ENCODE data around the gene TNFRSF14.

Gene TNFRSF14

DNA sequence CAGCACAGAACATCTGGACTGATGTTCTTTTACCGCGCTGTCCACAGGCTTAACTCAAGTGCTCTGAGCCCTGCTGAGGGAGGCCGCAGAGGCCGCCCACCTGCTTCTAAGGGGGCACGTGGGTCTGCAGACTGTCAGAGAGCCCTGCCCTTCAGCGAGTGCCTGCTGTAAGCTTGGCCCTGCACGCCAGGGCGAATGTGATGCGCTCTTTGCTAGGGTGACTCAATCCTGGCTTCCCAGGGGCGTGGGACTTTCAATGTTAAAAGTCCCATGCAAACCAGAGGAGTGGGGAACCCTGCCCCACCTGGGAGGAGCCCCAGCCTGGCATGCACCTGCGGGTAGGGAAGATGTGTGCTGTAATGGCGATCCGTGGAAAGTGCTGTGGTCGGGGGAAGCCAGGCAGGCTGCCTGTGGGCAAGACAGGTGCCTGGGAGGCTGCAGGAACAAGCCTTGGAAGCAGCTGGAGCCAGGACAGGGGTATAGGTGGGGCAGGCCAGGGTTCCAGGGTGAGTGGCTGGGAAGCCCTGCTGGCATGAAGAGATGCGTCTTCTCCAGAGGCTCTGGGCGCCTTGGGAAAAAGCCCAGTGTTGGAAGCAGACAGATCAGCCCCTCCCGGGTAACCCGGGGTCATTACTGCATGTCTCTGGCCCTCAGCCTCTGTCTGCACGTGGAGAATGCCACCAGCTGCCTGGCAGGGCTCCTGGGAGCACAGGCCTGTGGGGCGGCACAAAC, 29.2 kb upstream of the TNFRSF14 start:
- Mint-ChIP-seq H3K4me3 (peak overlapping the region; percentile 92), H3K27me3 (peaks cover 14% of the 10 kb centered on the region), H3K36me3 (ENCODE audit: insufficient read depth) (peaks cover 3% of the 10 kb centered on the region), H3K4me1 (peaks cover 42% of the 10 kb centered on the region), H3K27ac (ENCODE audit: low read depth) (peak overlapping the region; percentile 89), H3K9me3 (no peaks in the 10 kb centered on the region)
- ATAC-seq (replicated peaks; ENCODE audit: extremely low read depth, poor library complexity, severe bottlenecking) (peak; percentile 1), DNase-seq (ENCODE audit: low spot score in 2 of 2) (peak in 1 of 2 donors; percentile 17)

DNA sequence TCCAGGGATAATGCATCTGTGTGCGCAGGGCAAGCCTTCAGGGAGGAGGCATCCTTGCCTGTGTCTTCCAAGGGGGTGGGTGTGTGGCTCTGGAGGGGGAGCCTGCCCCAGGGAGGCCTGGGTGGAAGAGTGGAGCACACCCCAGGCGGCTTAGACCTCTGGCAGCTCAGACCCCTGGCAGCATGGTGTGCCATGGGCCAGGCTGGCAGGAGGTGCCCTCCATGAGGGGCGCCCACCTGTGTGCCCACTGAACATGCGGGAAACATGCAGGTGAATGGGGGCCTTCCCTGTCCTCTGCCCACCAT, 28.7 kb upstream of the TNFRSF14 start:
- peaks cover 39% of the 10 kb centered on the region for H3K4me1 Mint-ChIP-seq
- H3K9me3 Mint-ChIP-seq, result no peaks in the 10 kb centered on the region
- ATAC-seq (replicated peaks; ENCODE audit: extremely low read depth, poor library complexity, severe bottlenecking) (no peak), DNase-seq (ENCODE audit: low spot score in 2 of 2) (no peak)
- H3K4me3 Mint-ChIP-seq, result peak overlapping the region; percentile 92
- H3K27me3 Mint-ChIP-seq, result peaks cover 14% of the 10 kb centered on the region
- no peak overlapping the region for H3K27ac Mint-ChIP-seq (ENCODE audit: low read depth)
- H3K36me3 Mint-ChIP-seq (ENCODE audit: insufficient read depth), result peaks cover 3% of the 10 kb centered on the region

DNA sequence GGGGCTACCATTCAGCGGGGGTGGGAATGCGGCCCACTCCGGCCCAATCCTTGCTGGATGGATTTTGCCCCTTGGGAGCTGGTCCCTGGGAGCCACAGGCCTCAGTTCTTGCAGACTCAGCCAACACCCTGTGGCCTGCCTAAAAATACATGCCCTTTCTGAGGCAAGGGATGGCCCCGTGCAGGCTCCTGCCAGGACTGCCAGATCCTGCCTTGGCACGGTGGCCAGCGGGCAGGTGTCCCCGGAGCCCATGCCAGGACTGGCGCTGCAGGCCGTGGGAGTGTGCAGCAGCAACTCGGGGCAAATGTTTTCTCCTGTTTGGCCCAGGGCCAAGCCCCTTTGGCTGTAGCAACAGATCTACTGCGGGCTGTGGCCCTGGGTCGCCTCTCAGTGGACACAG, 28.2 kb upstream of the TNFRSF14 start:
- H3K27ac Mint-ChIP-seq (ENCODE audit: low read depth), result no peak overlapping the region
- H3K4me1 Mint-ChIP-seq, result peaks cover 34% of the 10 kb centered on the region
- no peak for DNase-seq (ENCODE audit: low spot score in 2 of 2)
- H3K9me3 Mint-ChIP-seq, result no peaks in the 10 kb centered on the region
- ATAC-seq (replicated peaks; ENCODE audit: extremely low read depth, poor library complexity, severe bottlenecking), result no peak
- peaks cover 3% of the 10 kb centered on the region for H3K36me3 Mint-ChIP-seq (ENCODE audit: insufficient read depth)
- no peak overlapping the region for H3K4me3 Mint-ChIP-seq
- H3K27me3 Mint-ChIP-seq, result peaks cover 17% of the 10 kb centered on the region

DNA sequence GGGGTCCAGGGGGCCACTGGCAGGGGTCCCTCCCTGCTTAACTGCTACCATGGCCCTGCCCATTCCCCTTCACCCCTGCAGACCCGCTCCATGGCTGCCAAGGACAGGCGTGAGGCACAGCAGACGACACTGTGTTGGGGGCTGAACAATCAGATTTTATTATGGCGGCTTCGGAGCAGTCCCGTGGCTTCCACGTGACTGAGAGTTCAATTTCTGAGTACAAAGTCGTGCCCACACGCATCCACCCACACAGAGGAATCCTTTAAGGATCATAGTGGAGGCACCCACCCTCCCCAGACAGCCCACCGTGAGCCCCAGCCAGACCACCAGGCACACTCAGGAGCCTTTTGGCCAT, 27.6 kb upstream of the TNFRSF14 start:
- H3K27me3 Mint-ChIP-seq, result peaks cover 22% of the 10 kb centered on the region
- DNase-seq (ENCODE audit: low spot score in 2 of 2), result no peak
- ATAC-seq (replicated peaks; ENCODE audit: extremely low read depth, poor library complexity, severe bottlenecking), result no peak
- H3K9me3 Mint-ChIP-seq, result no peaks in the 10 kb centered on the region
- H3K4me3 Mint-ChIP-seq, result peak overlapping the region; percentile 72
- peaks cover 3% of the 10 kb centered on the region for H3K36me3 Mint-ChIP-seq (ENCODE audit: insufficient read depth)
- H3K27ac Mint-ChIP-seq (ENCODE audit: low read depth), result no peak overlapping the region
- H3K4me1 Mint-ChIP-seq, result peaks cover 29% of the 10 kb centered on the region

DNA sequence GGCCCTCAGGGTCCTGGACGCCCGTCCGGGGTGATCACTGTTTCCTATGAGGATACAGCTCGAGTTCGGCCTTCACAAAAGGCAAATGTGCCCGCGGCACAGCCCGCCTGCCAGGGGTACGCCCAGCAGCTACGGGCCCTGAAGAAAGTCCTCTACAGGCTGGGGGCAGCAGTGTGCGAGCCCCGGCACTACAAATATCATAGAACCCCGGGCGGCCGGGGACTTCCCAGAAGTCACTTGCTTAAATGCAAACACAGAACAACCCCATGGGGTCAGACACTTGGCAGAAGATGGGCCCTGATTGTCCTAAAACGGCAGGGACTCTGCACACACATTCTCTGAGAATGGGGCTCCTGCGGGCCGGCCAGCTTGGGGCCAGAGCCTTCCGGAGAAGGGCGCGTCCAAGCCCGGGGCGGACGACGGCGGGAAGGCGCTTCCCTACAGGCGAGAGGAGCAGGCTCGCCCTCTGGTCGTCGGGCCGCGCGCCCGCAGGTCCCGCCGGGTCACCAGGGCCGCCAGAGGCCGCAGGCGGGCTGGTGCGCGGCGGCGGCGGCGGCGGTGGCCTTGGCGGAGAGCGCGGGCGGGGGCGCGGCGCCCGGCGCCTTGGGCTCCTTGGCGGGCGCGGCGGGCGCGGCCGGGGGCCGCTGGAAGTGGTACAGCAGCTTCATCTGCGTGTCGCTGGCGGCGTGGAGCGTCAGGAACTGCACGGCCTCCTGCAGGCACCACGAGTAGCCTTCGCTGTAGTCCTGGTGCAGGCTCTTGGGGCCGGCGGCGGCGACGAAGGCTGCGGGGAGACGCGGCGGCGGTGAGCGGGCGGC, 27.0 kb upstream of the TNFRSF14 start:
- peaks cover 24% of the 10 kb centered on the region for H3K27me3 Mint-ChIP-seq
- H3K4me1 Mint-ChIP-seq, result peaks cover 23% of the 10 kb centered on the region
- H3K9me3 Mint-ChIP-seq, result no peaks in the 10 kb centered on the region
- no peak overlapping the region for H3K27ac Mint-ChIP-seq (ENCODE audit: low read depth)
- peaks cover 3% of the 10 kb centered on the region for H3K36me3 Mint-ChIP-seq (ENCODE audit: insufficient read depth)
- H3K4me3 Mint-ChIP-seq, result peak overlapping the region; percentile 72
- ATAC-seq (replicated peaks; ENCODE audit: extremely low read depth, poor library complexity, severe bottlenecking) (no peak), DNase-seq (ENCODE audit: low spot score in 2 of 2) (peak in 1 of 2 donors; percentile 23)

DNA sequence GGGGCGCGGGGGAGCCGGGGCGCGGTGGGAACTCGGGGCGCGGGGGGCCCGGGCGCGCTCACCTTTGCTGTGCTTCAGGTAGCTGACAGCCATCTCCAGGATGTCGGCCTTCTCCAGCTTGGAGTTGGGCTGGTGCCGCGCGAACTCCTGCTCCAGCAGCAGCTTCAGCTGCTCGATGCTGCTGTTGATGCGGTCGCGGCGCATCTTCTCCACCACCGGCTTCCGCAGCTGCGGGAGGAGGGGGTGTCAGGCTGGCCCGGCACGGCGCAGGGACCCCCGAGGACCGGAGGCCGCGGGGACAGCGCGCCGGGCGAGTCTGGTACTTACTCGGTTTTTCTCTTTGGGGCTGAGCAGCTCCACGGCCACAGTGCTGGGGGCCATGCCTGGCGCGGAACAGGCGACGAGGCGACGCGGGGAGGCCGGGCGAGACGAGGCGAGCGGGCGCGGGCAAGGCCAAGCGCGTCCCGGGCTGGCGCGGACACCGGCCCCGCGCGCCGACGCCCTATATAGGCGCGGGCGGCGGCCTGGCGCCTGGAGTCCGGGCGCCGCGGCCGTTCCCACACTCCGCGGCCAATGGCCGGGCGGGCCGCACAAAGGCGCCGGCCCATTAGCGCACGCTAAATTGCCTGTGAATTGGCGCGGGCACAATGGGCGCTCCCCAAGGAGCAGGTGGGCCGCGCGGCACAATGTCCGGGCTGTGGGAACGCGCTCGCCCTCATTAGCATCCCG, 26.2 kb upstream of the TNFRSF14 start, which contains the start of gene HES5:
HES5 (minus strand) TSS at position 480 of the 729 bp plus-strand sequence; CDS start at position 381, 99 bp downstream.
- no peaks in the 10 kb centered on the region for H3K9me3 Mint-ChIP-seq
- H3K4me1 Mint-ChIP-seq, result peaks cover 15% of the 10 kb centered on the region
- no peak within 1 kb of the TSS for H3K27ac Mint-ChIP-seq (ENCODE audit: low read depth)
- peak within 1 kb of the TSS; percentile 72 for H3K4me3 Mint-ChIP-seq
- H3K36me3 Mint-ChIP-seq (ENCODE audit: insufficient read depth), result peaks cover 3% of the 10 kb centered on the region
- H3K27me3 Mint-ChIP-seq, result peaks cover 24% of the 10 kb centered on the region
- DNase-seq (ENCODE audit: low spot score in 2 of 2), result no peak
- ATAC-seq (replicated peaks; ENCODE audit: extremely low read depth, poor library complexity, severe bottlenecking), result no peak

DNA sequence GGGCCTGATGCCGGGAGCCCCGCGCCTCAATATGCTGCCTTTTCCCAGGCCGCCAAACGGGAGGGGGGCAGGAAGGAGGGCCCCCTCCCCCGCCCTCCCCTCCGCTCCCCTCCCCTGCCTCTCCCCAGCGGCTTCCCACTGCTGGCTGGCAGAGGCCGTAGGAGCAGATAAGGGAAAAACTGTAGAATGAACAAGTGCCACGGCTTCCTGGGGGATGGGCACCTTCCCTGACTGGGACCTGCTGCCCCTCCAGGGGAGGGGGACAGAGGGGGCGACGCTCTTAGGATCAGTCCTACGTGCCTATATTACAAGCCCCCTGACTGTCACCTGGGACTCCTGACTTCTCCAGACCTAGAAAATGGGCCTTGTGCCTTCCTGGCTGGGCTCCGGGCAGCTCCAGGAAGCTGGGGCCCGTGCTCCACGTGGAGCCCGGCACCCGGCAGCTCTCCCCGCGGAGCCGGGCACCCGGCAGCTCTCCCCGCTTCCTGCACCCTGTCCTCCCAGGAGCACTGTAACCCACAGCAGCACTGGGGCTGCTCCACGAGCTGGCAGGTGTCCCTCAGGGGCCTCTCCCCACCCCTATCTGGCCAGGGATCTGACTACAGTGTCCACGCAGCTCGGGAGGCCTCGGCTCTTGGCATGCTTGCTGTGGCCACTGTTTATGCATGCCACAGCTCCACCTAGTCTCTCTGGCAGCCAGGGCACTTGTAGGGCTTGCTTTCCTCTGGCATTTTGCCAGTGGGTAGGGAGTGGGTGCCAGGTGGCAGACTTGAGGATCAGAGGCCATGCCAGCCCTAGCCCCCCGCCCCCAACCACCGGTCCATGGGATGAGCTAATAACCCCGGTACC, 25.4 kb upstream of the TNFRSF14 start:
- DNase-seq (ENCODE audit: low spot score in 2 of 2) (no peak), ATAC-seq (replicated peaks; ENCODE audit: extremely low read depth, poor library complexity, severe bottlenecking) (no peak)
- Mint-ChIP-seq H3K4me1 (peaks cover 10% of the 10 kb centered on the region), H3K9me3 (no peaks in the 10 kb centered on the region), H3K27ac (ENCODE audit: low read depth) (no peak overlapping the region), H3K4me3 (peak overlapping the region; percentile 51), H3K27me3 (peaks cover 25% of the 10 kb centered on the region), H3K36me3 (ENCODE audit: insufficient read depth) (peaks cover 3% of the 10 kb centered on the region)

DNA sequence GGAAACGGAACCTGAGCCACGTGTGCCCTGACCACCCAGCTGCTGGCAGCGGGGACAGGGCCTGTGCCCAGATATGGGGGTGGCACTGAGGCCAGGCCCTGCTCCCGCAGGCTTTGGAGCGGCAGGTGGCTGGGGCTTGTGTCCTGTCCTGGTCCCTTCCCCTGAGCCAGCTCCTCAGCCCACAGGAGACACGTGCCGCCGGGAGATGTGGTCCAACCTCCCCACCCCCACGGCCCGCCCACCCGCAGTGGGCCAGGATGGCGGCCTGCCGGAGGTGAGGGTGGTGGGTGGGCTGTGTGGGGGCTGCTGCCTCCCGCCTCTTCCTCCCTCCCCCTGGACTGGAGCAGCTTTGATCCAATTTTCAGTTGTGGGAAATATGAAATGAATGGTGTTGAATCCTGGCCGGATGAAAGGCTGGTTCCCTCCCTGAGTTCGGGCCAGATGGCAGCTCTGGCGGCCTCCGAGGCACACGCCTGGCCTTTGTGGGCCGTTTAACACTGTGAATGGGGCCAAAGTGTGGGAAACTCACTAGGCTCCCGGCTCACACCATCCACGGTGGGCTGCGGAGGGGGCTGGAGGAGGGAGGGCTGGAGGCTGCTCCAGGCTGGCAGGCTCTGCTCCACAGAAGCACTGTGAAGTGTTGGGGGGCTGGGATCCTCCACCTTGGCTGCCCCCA, 23.5 kb upstream of the TNFRSF14 start:
- H3K4me1 Mint-ChIP-seq, result peaks cover 4% of the 10 kb centered on the region
- no peak overlapping the region for H3K4me3 Mint-ChIP-seq
- peaks cover 3% of the 10 kb centered on the region for H3K36me3 Mint-ChIP-seq (ENCODE audit: insufficient read depth)
- no peak overlapping the region for H3K27ac Mint-ChIP-seq (ENCODE audit: low read depth)
- H3K27me3 Mint-ChIP-seq, result peaks cover 35% of the 10 kb centered on the region
- no peaks in the 10 kb centered on the region for H3K9me3 Mint-ChIP-seq
- ATAC-seq (replicated peaks; ENCODE audit: extremely low read depth, poor library complexity, severe bottlenecking) (no peak), DNase-seq (ENCODE audit: low spot score in 2 of 2) (no peak)

DNA sequence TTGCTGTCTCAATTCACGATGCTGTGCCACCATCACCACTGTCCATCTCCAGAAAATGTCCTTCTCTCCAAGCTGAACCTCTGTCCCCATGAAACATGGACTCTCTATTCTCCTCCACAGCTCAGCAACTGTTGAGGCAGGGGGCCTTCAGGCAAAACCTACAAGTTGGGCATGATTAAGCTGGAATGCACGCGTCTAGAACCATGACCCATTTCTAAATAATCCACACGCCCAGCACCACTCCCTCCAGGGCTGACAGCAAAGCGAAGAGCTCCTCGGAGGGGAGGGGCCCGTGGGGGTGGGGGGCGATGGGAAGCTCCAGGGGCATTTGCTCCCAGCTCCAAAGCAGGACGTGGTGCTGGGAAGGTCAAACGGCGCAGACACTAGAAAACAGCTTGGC, 22.8 kb upstream of the TNFRSF14 start:
- no peak for ATAC-seq (replicated peaks; ENCODE audit: extremely low read depth, poor library complexity, severe bottlenecking)
- Mint-ChIP-seq H3K27me3 (peaks cover 35% of the 10 kb centered on the region), H3K27ac (ENCODE audit: low read depth) (no peak overlapping the region), H3K4me1 (peaks cover 4% of the 10 kb centered on the region), H3K4me3 (no peak overlapping the region), H3K36me3 (ENCODE audit: insufficient read depth) (peaks cover 3% of the 10 kb centered on the region), H3K9me3 (no peaks in the 10 kb centered on the region)
- DNase-seq (ENCODE audit: low spot score in 2 of 2), result no peak

DNA sequence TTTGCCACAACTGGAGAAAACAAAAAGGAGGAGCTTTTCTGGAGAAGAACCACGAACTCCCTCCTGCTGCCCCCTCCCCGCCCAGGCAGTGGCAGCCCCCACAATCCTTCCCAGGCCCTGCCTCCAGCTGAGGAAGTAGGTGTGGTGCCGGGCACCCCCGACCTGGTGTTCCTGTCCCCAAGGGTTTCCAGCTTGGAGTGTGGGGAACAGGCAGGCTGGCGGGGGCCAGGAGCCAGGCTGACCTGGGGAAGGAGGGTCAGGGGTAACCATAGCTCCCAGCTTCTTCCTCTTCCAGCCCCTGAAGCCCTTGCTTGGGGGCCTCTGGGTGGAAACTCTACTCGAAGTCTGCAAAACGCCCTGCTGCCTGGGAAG, 21.9 kb upstream of the TNFRSF14 start:
- peaks cover 4% of the 10 kb centered on the region for H3K4me1 Mint-ChIP-seq
- no peak overlapping the region for H3K4me3 Mint-ChIP-seq
- ATAC-seq (replicated peaks; ENCODE audit: extremely low read depth, poor library complexity, severe bottlenecking) (no peak), DNase-seq (ENCODE audit: low spot score in 2 of 2) (no peak)
- no peak overlapping the region for H3K27ac Mint-ChIP-seq (ENCODE audit: low read depth)
- no peaks in the 10 kb centered on the region for H3K9me3 Mint-ChIP-seq
- H3K36me3 Mint-ChIP-seq (ENCODE audit: insufficient read depth), result peaks cover 2% of the 10 kb centered on the region
- H3K27me3 Mint-ChIP-seq, result peaks cover 35% of the 10 kb centered on the region

DNA sequence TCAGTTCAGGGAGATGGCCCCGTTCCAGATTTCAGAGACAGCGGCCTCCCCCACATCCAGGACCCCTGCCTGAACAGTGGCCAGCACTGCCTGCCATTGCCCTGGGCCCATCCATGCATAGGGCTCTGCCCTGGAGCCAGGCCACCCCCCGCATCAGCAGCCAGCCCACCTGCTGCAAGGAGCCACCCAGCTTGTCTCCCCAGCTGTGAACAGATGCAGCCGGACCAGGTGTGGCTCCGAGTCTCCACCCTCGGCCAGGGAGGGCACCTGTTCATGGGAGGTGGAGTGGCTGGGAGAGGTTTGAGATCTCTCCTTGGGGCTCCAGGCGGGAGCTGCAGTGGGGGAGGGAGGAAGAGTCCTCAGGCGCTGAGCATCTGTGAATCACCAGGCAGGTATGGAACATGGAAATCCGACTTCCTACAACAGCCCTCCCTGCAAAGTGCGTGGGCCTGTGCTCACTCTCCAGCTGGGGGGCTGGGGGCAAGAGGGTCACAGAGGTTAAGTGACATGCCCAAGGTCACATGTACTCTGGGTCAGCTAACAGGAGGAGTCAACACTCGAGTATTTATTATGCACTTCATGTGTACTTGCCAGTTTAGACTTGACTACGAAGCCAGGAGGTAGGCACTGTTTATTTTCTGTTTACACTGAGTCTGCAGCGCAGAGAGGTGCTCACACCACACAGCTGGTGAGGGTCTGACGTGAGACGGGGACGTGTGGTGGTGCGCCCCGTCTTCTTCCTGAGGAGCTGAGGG, 21.3 kb upstream of the TNFRSF14 start:
- H3K4me1 Mint-ChIP-seq, result peaks cover 4% of the 10 kb centered on the region
- H3K27ac Mint-ChIP-seq (ENCODE audit: low read depth), result no peak overlapping the region
- no peak overlapping the region for H3K4me3 Mint-ChIP-seq
- no peaks in the 10 kb centered on the region for H3K36me3 Mint-ChIP-seq (ENCODE audit: insufficient read depth)
- no peaks in the 10 kb centered on the region for H3K9me3 Mint-ChIP-seq
- no peak for DNase-seq (ENCODE audit: low spot score in 2 of 2)
- H3K27me3 Mint-ChIP-seq, result peaks cover 35% of the 10 kb centered on the region
- ATAC-seq (replicated peaks; ENCODE audit: extremely low read depth, poor library complexity, severe bottlenecking), result no peak

All from central memory CD8-positive, alpha-beta T cell (primary cell).